ENCODE measurements around the gene EHD4.
A peak's percentile ranks its signal among the peaks of the same experiment; 100 is the strongest.

EHD4 gene

GRCh38 chr15:41874736-41875135 is 97.6 kb downstream of the EHD4 start:
- DNase-seq, result no peak

- peak; percentile 75 for DNase-seq
Observed at GRCh38 chr15:41873711-41874110, 98.6 kb downstream of the EHD4 start.

DNA sequence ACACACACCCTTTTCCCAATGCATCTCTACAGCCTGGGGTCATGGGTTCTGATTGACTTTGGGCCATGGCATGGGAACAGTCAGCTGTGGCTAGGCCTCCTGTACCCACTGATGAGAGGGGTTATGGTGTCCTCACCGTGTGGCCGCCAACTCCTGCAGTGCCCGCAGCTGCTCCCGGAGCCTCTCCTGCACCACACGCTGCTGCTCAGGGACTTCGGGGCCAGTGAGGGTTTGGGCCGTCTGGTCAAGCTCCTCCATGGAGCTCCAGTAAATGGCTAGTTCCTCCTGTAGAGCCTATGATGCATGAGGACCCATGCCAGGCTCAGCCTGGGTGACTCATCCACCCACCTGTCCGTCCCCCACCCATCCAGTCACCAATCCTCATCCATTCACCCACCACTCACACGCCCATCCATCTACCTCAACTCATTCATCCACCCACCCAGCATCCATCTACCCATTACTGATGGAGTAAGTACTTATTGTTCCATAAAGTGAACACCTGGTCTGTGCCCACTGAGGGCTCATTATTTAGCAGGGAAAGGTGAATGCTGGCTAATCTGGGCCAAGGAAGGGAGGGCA is 100.1 kb downstream of the EHD4 start:
- peak; percentile 10 for DNase-seq

DNA sequence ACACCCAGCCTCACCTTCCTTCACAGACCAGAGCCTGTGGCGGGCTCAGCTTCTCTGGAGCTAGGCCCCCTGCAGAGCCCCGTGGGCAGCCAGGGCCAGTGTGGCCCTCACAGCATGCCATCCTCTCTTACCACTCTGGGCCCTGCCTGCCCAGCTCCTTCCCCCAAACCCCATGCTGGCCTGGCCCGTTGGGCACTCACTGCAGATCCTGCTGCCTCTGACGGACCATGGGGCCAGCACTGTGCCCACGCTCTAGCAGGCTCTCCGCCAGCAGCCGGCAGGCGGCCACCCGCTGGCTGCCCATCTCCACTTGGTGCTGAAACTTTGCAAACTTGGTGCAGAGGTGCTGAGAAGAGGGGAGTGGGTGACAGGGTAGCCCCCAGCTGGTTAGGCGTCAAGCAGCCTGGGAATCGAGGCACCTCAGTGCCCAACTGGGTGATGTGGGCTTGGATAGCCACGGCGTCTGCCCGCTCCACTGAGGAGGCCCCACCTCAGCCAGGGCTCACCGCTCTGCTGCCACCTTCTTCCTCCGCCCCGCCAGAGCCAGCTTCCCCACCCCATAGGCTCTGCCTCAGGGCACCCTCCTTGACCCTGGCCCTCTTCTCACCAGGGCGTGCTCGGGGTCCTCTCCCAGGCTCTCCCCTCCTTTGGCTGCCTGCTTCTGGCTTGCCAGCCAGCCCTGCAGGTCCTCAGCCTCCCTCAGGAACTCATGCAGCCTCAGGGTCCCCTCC is 101.0 kb downstream of the EHD4 start:
- DNase-seq, result no peak

GRCh38 chr15:41870689-41871081 is 101.7 kb downstream of the EHD4 start:
- no peak for DNase-seq

GRCh38 chr15:41869770-41870688 is 102.3 kb downstream of the EHD4 start:
- DNase-seq, result no peak

- DNase-seq, result no peak
Observed at GRCh38 chr15:41868321-41868720, 104.0 kb downstream of the EHD4 start.

DNA sequence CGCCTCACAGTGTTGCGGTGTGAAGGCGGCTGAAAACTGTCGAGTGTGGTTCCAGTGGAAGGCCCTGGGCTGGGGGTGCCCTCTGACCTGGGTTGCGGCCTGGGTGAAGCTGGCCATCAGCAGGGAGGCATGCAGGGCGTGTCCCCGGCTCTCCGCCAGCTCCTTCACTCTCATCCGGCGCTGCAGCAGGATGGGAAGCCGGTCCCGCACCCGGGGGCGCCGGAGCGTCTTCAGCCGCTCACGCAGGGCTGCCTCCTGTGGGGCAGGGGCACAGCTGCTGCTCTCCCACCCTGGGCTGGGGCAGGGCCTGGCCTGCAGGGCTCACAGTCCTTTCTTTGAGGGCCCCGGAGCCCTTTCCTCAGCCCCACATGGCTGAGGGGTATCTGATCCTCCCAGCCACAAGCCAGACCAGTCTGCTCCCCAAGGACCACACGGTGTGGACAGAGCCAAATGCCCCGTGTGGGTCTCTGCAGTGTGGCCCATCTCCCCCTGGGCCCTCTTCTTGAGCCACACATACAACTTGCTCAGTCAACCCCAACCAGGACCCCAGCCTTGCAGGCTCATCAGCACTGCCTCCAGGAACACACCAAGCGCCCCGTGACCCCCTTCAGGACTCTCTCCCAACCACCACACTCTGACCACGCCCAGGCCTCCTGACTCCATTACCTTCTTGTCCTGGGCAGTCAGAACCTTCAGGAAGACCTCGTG is 105.3 kb downstream of the EHD4 start:
- no peak for DNase-seq

DNA sequence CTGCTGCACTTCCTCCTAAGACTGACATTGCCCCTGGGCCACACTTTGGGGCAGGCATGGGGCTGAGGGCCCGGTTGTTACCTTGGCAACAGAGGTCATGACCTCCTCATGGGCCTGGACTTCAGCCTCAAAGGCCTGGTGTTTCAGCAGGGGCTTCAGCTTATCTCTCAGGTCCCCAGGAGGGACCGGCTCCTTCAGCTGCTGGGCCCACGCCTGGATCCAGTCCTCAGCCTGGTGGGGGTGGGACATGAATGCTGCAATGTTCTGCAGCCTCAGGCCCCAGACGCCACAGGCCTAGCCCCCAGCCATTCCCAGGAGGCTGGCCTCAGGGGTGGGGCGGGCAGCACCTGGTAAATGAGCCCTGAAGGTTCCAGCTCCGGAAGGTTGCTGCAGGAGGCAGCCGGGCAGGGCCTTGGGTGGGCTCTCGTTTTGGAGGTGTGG is 106.1 kb downstream of the EHD4 start:
- no peak for DNase-seq

DNA sequence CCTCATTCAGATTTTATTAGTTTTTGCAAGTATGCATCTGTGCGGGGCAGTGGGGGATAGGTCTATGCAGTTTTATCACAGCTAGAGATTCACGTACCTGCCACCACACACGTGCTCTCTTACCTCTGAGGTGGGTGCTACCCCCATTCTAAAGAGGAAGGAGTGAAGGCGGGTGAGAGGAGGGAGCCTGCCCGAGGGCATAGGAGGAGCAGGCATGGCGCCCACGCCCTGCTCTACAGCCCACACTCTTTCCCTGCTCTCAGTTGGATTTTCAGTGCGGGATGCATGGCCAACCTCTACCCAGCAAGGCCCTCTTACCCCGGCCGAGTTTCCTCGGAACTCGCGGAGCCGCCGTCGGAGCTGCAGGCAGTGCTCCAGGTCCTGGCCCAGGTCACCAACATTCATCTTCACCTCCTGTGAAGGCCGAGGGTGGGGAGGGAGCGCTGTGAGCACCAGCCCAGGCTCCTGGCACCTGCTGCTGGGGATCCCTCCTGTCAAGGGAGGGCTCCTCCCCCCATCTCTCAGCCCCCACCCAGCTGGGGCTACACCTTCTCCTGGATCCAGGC is 106.8 kb downstream of the EHD4 start:
- no peak for DNase-seq

GRCh38 chr15:41862515-41863116 is 109.7 kb downstream of the EHD4 start:
- DNase-seq, result peak; percentile 17

DNA sequence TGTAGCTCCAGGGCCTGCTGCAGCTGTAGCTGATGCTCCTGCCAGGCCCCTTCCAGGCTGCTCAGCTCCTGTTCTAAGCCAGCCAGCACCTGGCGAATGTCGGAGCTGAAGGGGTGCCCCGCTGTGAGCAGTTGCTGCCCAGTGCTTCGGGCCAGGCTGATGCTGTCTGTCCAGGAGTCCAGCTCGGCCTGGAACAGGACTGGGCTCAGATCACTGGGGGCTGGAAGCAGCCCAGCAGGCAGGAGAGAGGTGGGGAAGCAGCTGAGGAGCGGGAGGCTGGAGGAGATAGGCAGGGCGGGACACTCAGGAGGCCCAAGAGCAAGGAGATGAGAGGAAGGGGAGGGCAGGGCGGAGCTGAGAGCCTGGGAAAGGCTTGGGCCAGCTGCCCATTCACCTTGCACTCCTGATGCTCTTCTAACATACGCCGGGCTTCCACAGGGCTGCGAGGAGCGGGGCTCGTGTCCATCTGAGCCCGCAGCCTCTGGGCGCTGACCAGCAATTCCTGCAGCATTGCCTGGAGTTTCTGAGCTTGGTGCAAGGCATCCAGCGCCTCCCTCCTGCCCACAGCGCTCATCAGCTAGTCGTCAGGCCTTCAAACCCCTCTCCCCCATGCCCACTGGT is 110.5 kb downstream of the EHD4 start:
- DNase-seq, result peak; percentile 10

DNA sequence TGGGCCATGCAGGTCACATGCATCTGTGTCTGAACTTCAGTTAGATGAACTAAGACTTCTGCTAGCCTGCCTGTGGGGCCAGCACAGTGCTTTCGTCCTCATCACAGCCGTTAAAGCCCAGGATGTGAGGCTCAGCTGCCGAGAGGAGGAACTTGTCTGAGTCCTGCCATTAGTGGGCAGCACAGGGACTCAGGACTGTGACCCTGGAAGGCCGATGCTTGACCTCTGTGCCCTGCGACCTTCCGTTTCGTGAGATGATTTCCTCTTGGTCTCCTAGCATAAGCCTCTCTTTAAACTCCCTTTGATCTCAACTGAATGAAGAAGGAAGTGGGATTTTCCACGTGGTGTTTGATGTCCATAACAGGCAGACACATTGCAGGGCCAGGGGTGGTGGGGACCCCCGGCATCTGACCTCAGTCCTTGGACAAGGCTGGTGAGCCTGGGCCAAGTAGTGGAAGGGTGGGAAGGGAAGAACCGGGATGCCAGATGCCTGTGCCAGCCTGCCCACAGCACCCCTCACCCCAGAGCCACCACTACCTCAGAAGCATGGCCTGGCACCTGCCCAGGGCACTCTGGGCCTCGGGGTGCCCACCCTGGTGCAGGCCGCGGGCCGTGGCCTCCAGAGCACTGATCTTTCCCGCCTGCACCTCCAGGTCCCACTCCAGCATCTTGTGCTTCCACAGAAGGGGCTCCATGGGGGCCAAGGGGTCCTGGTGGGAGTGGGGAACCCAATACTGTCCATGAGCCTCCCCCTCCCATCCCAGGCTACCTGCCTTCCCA is 112.1 kb downstream of the EHD4 start:
- no peak for DNase-seq

DNA sequence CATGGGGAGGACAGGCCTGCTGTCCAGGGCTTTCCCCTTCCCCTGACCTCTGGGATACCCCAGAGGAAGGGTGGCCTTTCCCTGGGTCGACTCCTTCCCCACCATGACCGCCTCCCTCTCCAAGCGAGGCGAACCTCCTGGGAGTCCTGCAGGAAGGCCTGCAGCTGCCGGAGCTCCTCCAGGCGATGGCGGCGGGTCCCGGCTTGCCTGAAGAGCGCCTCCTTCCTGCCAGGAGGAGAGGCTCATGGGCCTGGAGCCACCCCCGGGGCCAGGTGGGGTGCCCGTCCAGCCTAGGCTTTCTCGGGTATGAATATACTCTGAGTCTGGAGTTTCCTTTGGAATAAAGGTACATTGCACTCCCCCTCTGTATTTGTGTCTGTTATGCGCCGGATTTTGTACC is 113.6 kb downstream of the EHD4 start:
- no peak for DNase-seq

GRCh38 chr15:41857316-41857715 is 115.0 kb downstream of the EHD4 start:
- DNase-seq, result no peak

- no peak for DNase-seq
Observed at GRCh38 chr15:41856716-41857115, 115.6 kb downstream of the EHD4 start.

DNA sequence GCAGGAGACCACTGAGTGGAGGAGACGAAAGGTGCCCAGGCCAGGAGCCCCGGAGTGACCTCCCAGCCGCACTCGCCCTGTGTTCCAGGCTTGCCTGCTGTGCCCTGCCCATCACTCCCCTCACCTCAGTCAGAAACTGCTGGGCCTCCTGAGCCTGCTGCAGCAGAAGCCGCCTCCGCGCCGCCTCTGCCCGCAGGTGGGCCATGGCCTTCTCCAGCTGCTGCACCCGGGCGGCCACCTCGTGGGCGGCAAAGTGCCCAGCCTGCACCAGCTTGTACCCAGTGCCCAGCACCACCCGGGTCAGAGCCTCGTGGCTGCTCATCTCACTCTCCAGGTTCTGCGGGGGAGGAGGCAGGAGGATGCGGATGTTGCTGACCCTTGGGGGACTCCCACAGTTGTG is 116.1 kb downstream of the EHD4 start:
- no peak for DNase-seq

GRCh38 chr15:41855261-41855961 is 116.9 kb downstream of the EHD4 start:
- DNase-seq, result no peak

GRCh38 chr15:41854443-41854842 is 117.9 kb downstream of the EHD4 start:
- no peak for DNase-seq

DNA sequence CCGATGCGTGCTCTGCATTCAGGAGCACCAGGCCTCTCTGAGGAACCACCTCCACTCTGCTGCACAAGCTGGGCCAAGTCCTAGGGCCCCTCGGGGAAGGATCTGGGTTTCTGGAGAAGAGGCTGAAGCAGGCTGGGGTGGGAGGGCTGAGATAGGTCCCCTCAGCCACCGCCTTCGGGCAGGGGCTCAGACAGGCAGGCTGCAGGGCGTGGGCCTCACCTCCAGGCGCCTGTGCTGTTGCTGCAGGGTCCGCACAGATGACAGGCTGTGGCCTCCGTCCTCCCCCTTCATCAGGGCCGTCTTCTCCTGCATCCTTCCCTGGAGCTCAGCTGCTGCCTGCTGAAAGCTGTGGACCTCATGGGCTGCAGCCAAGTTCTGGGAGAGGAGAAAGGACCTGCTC is 118.5 kb downstream of the EHD4 start:
- no peak for DNase-seq

All from NCI-H345 (cell line).